ENCODE results near the gene RSBN1.

DNA sequence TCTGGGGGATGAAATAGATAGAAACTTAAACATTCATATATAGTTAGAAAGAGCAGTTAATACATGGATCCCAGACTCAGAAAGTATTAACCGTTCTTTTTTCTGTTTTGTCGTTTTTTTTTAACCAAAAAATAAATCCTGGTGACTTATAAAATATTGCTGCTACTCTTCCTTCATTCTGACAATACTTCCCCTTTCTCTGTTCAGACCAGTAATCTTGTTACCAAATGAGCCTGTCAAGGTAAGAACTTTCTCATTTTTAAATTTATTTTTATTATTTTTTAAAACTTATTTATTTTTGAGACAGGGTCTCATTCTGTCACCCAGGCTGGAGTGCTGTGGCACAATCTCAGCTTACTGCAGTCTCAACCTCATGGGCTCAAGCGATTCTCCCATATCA lies 45.5 kb upstream of the RSBN1 start:
- TF ChIP-seq ZNF274 (IDR thresholded peaks at IDR 0.05; ENCODE audit: low read depth, low read length): no peak
- no peak for TF ChIP-seq SUZ12 (IDR thresholded peaks at IDR 0.05; ENCODE audit: extremely low read depth, insufficient read depth, insufficient read length)
- TF ChIP-seq YY1 (IDR thresholded peaks at IDR 0.05; ENCODE audit: insufficient read depth, insufficient read length): no peak
